GM18870 (cell line): ENCODE data around the gene DMRTB1.

Experiments
- ATAC-seq: cut with Tn5 transposase; IDR thresholded peaks from one replicate; pipeline ENCODE4 v1.9.1; 2021; ENCODE audit warnings: moderate library complexity; ENCODE audit not compliant: unreplicated experiment

Gene DMRTB1

GRCh38 chr1:53459321-53460175, at the start of gene DMRTB1:
Gene DMRTB1, plus strand, starts transcription at chr1:53459399. Its CDS starts 55 bp downstream, at chr1:53459454.
- ATAC-seq, result no peak

GRCh38 chr1:53409695-53410094, 49.5 kb upstream of the DMRTB1 start:
- no peak for ATAC-seq

GRCh38 chr1:53410100-53410541, 49.1 kb upstream of the DMRTB1 start:
- ATAC-seq, result no peak

GRCh38 chr1:53410701-53411100, 48.5 kb upstream of the DMRTB1 start:
- no peak for ATAC-seq

- no peak for ATAC-seq
These were observed 47.6 kb upstream of the DMRTB1 start for GRCh38 chr1:53411541-53412152.

GRCh38 chr1:53412285-53413174, 46.7 kb upstream of the DMRTB1 start:
- ATAC-seq, result no peak

GRCh38 chr1:53413175-53414001, 45.8 kb upstream of the DMRTB1 start:
- peak; percentile 48 for ATAC-seq

- no peak for ATAC-seq
These were observed 44.6 kb upstream of the DMRTB1 start for GRCh38 chr1:53414632-53415031.

- no peak for ATAC-seq
These were observed 43.8 kb upstream of the DMRTB1 start for GRCh38 chr1:53415432-53415831.

GRCh38 chr1:53416269-53416813, 42.9 kb upstream of the DMRTB1 start:
- no peak for ATAC-seq

- no peak for ATAC-seq
These were observed 42.1 kb upstream of the DMRTB1 start for GRCh38 chr1:53417074-53417511.

- no peak for ATAC-seq
These were observed 40.2 kb upstream of the DMRTB1 start for GRCh38 chr1:53419034-53419433.

- ATAC-seq, result no peak
These were observed 38.9 kb upstream of the DMRTB1 start for GRCh38 chr1:53420341-53420740.

- ATAC-seq, result no peak
These were observed 38.0 kb upstream of the DMRTB1 start for GRCh38 chr1:53421208-53421607.

GRCh38 chr1:53430261-53430660, 28.9 kb upstream of the DMRTB1 start:
- ATAC-seq, result no peak

- no peak for ATAC-seq
These were observed 28.4 kb upstream of the DMRTB1 start for GRCh38 chr1:53430779-53431178.

GRCh38 chr1:53431244-53431643, 28.0 kb upstream of the DMRTB1 start:
- no peak for ATAC-seq

- no peak for ATAC-seq
These were observed 27.2 kb upstream of the DMRTB1 start for GRCh38 chr1:53431805-53432565.

- ATAC-seq, result no peak
These were observed 26.6 kb upstream of the DMRTB1 start for GRCh38 chr1:53432611-53433010.
